Mesenchymal stem cell (in vitro differentiated cells and primary cell): ENCODE data around the gene CHPT1. TPM values are rescaled to one million over a fixed set of nuclear protein-coding genes. Genes with fewer than 3 reads are reported as not detected.

Source experiments
- DNase-seq: peaks from one replicate; pipeline ENCODE4 v3.0.0-alpha.2; 2013
- H2AFZ ChIP-seq: one replicate; pipeline ENCODE4 v1.6.1; 2013; ENCODE audit warnings: low read depth, mild to moderate bottlenecking, control low read depth, inconsistent platforms, low read length, moderate library complexity
- H2AK5ac ChIP-seq: 2 replicates; pipeline ENCODE4 v1.6.1; 2013; ENCODE audit warnings: low read length, moderate library complexity, mild to moderate bottlenecking, inconsistent platforms; ENCODE audit not compliant: severe bottlenecking
- H2BK120ac ChIP-seq: one replicate; pipeline ENCODE4 v1.6.1; 2013; ENCODE audit warnings: low read depth, mild to moderate bottlenecking, inconsistent platforms, low read length, moderate library complexity
- H2BK12ac ChIP-seq, 2 experiments: one replicate each; pipeline ENCODE4 v1.6.1; 2013; ENCODE audit warnings: inconsistent platforms in 2 of 2, low read length in 2 of 2, mild to moderate bottlenecking in 2 of 2, moderate library complexity in 2 of 2, control low read depth in 1 of 2
- H2BK15ac ChIP-seq: one replicate; pipeline ENCODE4 v1.6.1; 2013; ENCODE audit warnings: mild to moderate bottlenecking, low read depth, inconsistent platforms; ENCODE audit not compliant: poor library complexity, severe bottlenecking
- H2BK5ac ChIP-seq: 2 replicates; pipeline ENCODE4 v1.6.1; 2013; ENCODE audit warnings: low read depth, mild to moderate bottlenecking, low read length, control low read depth, inconsistent platforms; ENCODE audit not compliant: poor library complexity, severe bottlenecking
- H3K14ac ChIP-seq, 2 experiments: one replicate each; pipeline ENCODE4 v1.6.1; 2013; ENCODE audit warnings: inconsistent platforms in 2 of 2, low read length in 2 of 2, control low read depth in 1 of 2, mild to moderate bottlenecking in 1 of 2, moderate library complexity in 1 of 2
- H3K18ac ChIP-seq, 2 experiments: one replicate each; pipeline ENCODE4 v1.6.1; 2013; ENCODE audit warnings: inconsistent platforms in 2 of 2, low read length in 2 of 2, control low read depth in 1 of 2, low read depth in 1 of 2, mild to moderate bottlenecking in 1 of 2
- H3K23ac ChIP-seq, 2 experiments: one replicate each; pipeline ENCODE4 v1.6.1; 2013; ENCODE audit warnings: inconsistent platforms in 2 of 2, low read length in 2 of 2, mild to moderate bottlenecking in 2 of 2, moderate library complexity in 2 of 2, control low read depth in 1 of 2
- H3K27ac ChIP-seq: 2 replicates; pipeline ENCODE4 v1.5.1; 2013; ENCODE audit warnings: mild to moderate bottlenecking, moderate library complexity, low read length, control low read depth, inconsistent platforms; ENCODE audit not compliant: poor library complexity, severe bottlenecking
- H3K27me3 ChIP-seq, 2 experiments: 2 replicates each; pipeline versions ENCODE4 v1.6.1 to v1.7.0; 2013; ENCODE audit warnings: low read length in 2 of 2, mild to moderate bottlenecking in 2 of 2, moderate library complexity in 2 of 2, control low read depth in 1 of 2, inconsistent platforms in 1 of 2; ENCODE audit not compliant: control insufficient read depth in 1 of 2, insufficient read depth in 1 of 2
- H3K36me3 ChIP-seq, 2 experiments: 2 replicates each; pipeline versions ENCODE4 v1.6.1 to v1.7.0; 2013; ENCODE audit warnings: low read length in 2 of 2, control low read depth in 1 of 2, inconsistent platforms in 1 of 2, low read depth in 1 of 2, mild to moderate bottlenecking in 1 of 2; ENCODE audit not compliant: insufficient read depth in 2 of 2, control insufficient read depth in 1 of 2
- H3K4ac ChIP-seq, 2 experiments: one replicate each; pipeline ENCODE4 v1.6.1; 2013; ENCODE audit warnings: inconsistent platforms in 2 of 2, low read length in 2 of 2, mild to moderate bottlenecking in 2 of 2, moderate library complexity in 2 of 2, control low read depth in 1 of 2, low read depth in 1 of 2
- H3K4me1 ChIP-seq: 2 replicates; pipeline ENCODE4 v1.6.1; 2013; ENCODE audit warnings: low read depth, low read length, control low read depth; ENCODE audit not compliant: control insufficient read depth, insufficient read depth
- H3K4me2 ChIP-seq: 2 replicates; pipeline ENCODE4 v1.6.1; 2013; ENCODE audit warnings: low read length, mild to moderate bottlenecking, inconsistent platforms; ENCODE audit not compliant: poor library complexity, severe bottlenecking
- H3K4me3 ChIP-seq, 2 experiments: 2 replicates each; pipeline versions ENCODE4 v1.5.1 to v1.7.0; 2013; ENCODE audit warnings: low read length in 2 of 2, mild to moderate bottlenecking in 2 of 2, control low read depth in 1 of 2, low read depth in 1 of 2; ENCODE audit not compliant: insufficient read depth in 1 of 2
- H3K79me1 ChIP-seq: replicated peaks from 2 replicates; pipeline ENCODE4 v1.6.1; 2013; ENCODE audit warnings: mild to moderate bottlenecking, control low read depth, low read length, inconsistent platforms; ENCODE audit not compliant: poor library complexity, severe bottlenecking
- H3K9ac ChIP-seq: 2 replicates; pipeline ENCODE4 v1.7.0; 2013; ENCODE audit warnings: mild to moderate bottlenecking, low read length, moderate library complexity
- H3K9me3 ChIP-seq: 2 replicates; pipeline ENCODE4 v1.7.0; 2013; ENCODE audit warnings: mild to moderate bottlenecking, low read length; ENCODE audit not compliant: control insufficient read depth
- H4K8ac ChIP-seq: one replicate; pipeline ENCODE4 v1.6.1; 2013; ENCODE audit warnings: inconsistent platforms, mild to moderate bottlenecking, low read length, moderate library complexity
- H4K91ac ChIP-seq: one replicate; pipeline ENCODE4 v1.6.1; 2013; ENCODE audit warnings: mild to moderate bottlenecking, low read length, inconsistent platforms
- WGBS: methylation state at CpG from one replicate; pipeline ENCODE4 v1.1.7; 2013; ENCODE audit warnings: mixed read lengths; 5-methylcytosine and 5-hydroxymethylcytosine counted together
- polyA plus RNA-seq, 2 experiments: library from polyadenylated mRNA; stranded (reverse); fragments of 200-250 nt; gene quantifications; one replicate each; pipeline ENCODE4 v1.2.3, GENCODE V29; 2013

CHPT1 gene
- 29.9 TPM for polyA plus RNA-seq (2013, experiment 1 of 2)
- 31.3 TPM for polyA plus RNA-seq (2013, experiment 2 of 2)

- Histone ChIP-seq H4K8ac (peak within 1 kb of the TSS; percentile 97), H4K91ac (peak within 1 kb of the TSS; percentile 92), H2BK15ac (peak within 1 kb of the TSS; percentile 94), H2BK120ac (peak within 1 kb of the TSS; percentile 92), H3K27ac (no peak within 1 kb of the TSS), H3K27me3 (no peaks in the 10 kb centered on the region), H2AK5ac (no peak within 1 kb of the TSS), H3K79me1 (peaks cover 7% of the 10 kb centered on the region), H3K4me2 (peak within 1 kb of the TSS; percentile 97), H3K36me3 (no peaks in the 10 kb centered on the region), H3K4me1 (peaks cover 8% of the 10 kb centered on the region), H2BK5ac (peak within 1 kb of the TSS; percentile 8), H3K9ac (peak within 1 kb of the TSS; percentile 92), H3K14ac (peak within 1 kb of the TSS in 1 of 2 experiments; percentile 95), H3K4ac (peak within 1 kb of the TSS; percentile 81 to 92), H3K23ac (peak within 1 kb of the TSS; percentile 70 to 79), H3K9me3 (peaks cover 3% of the 10 kb centered on the region), H2BK12ac (peak within 1 kb of the TSS in 1 of 2 experiments; percentile 74), H3K18ac (peak within 1 kb of the TSS; percentile 70 to 98), H2AFZ (peak within 1 kb of the TSS; percentile 89), H3K4me3 (peak within 1 kb of the TSS; percentile 95 to 99)
- peak; percentile 57 for DNase-seq
- WGBS: under 1% methylated on average over 44 of the region's 80 CpGs
Observed at GRCh38 chr12:101697197-101697929, at the start of gene CHPT1. CHPT1 (plus strand) TSS chr12:101697640; CDS start chr12:101697862, 222 bp downstream.

GRCh38 chr12:101647711-101648110 lies 49.7 kb upstream of the CHPT1 start:
- no peak overlapping the region for H2AFZ ChIP-seq
- H3K23ac ChIP-seq: no peak overlapping the region
- no peak overlapping the region for H3K18ac ChIP-seq
- no peak for DNase-seq
- H2AK5ac ChIP-seq: no peak overlapping the region
- H3K4me1 ChIP-seq: no peaks in the 10 kb centered on the region
- no peaks in the 10 kb centered on the region for H3K9me3 ChIP-seq
- H3K14ac ChIP-seq: no peak overlapping the region
- H3K79me1 ChIP-seq: no peaks in the 10 kb centered on the region
- no peak overlapping the region for H2BK15ac ChIP-seq
- H3K27me3 ChIP-seq: peaks cover 2 to 3% of the 10 kb centered on the region in 2 experiments
- no peak overlapping the region for H2BK120ac ChIP-seq
- no peak overlapping the region for H3K27ac ChIP-seq
- no peak overlapping the region for H3K9ac ChIP-seq
- H3K4me3 ChIP-seq: no peak overlapping the region
- H3K36me3 ChIP-seq: no peaks in the 10 kb centered on the region
- 50% methylated on average over 1 of the region's 2 CpGs for WGBS
- H4K8ac ChIP-seq: no peak overlapping the region
- H2BK12ac ChIP-seq: no peak overlapping the region
- no peak overlapping the region for H2BK5ac ChIP-seq
- H4K91ac ChIP-seq: no peak overlapping the region
- no peak overlapping the region for H3K4me2 ChIP-seq
- no peak overlapping the region for H3K4ac ChIP-seq

GRCh38 chr12:101648195-101648594 lies 49.2 kb upstream of the CHPT1 start:
- no peak overlapping the region for H2BK15ac ChIP-seq
- H3K23ac ChIP-seq: no peak overlapping the region
- H3K27me3 ChIP-seq: no peaks in the 10 kb centered on the region
- no peak overlapping the region for H3K4me2 ChIP-seq
- DNase-seq: peak; percentile 9
- no peaks in the 10 kb centered on the region for H3K36me3 ChIP-seq
- no peak overlapping the region for H2AK5ac ChIP-seq
- H3K79me1 ChIP-seq: no peaks in the 10 kb centered on the region
- H4K8ac ChIP-seq: no peak overlapping the region
- no peaks in the 10 kb centered on the region for H3K4me1 ChIP-seq
- no peak overlapping the region for H2BK120ac ChIP-seq
- H3K18ac ChIP-seq: no peak overlapping the region
- no peak overlapping the region for H3K14ac ChIP-seq
- no peak overlapping the region for H2BK12ac ChIP-seq
- H3K9me3 ChIP-seq: no peaks in the 10 kb centered on the region
- H2AFZ ChIP-seq: no peak overlapping the region
- no peak overlapping the region for H3K4ac ChIP-seq
- no peak overlapping the region for H2BK5ac ChIP-seq
- H3K27ac ChIP-seq: no peak overlapping the region
- no CpG with 5 or more reads among the region's 2 CpGs for WGBS
- H3K9ac ChIP-seq: no peak overlapping the region
- H4K91ac ChIP-seq: no peak overlapping the region
- H3K4me3 ChIP-seq: no peak overlapping the region

DNA sequence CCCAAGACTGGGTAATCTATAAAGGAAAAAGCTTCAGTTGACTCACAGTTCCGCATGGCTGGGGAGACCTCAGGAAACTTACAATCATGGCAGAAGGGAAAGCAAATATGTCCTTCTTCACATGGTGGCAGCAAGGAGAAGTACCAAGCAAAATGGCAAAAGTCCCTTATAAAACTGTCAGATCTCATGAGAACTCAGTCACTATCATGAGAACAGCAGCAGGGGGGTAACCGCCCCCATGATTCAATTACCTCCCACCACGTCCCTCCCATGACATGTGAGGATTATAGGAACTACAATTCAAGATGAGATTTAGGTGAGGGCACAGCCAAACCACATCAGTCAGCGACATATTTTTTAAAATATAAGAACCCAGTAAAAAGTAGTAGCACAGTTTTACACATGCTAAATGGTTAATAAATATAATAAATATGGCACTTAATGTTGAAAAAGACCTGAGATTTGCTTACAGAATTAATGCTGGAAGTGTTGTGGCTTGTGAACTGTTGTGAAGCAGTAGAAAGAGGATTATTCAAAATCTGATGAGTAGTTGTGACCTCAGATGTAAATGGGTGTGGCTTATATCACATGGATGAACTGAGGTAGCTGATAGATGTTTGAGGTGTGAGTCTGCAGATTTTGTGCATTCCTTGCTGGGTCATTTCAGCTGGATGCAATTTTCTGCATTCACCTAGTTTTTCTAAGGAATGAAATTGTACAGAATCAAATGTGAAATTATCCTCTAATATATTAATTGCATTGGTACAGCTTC lies 46.9 kb upstream of the CHPT1 start:
- Histone ChIP-seq H2BK120ac (no peak overlapping the region), H3K18ac (no peak overlapping the region), H3K27me3 (no peaks in the 10 kb centered on the region), H2BK5ac (no peak overlapping the region), H3K4me3 (no peak overlapping the region), H3K23ac (no peak overlapping the region), H2AFZ (no peak overlapping the region), H2AK5ac (no peak overlapping the region), H3K4me1 (no peaks in the 10 kb centered on the region), H3K4me2 (no peak overlapping the region), H2BK12ac (no peak overlapping the region), H3K36me3 (no peaks in the 10 kb centered on the region), H2BK15ac (no peak overlapping the region), H3K79me1 (no peaks in the 10 kb centered on the region), H4K8ac (no peak overlapping the region), H3K9me3 (no peaks in the 10 kb centered on the region), H3K14ac (no peak overlapping the region), H3K4ac (no peak overlapping the region), H3K27ac (no peak overlapping the region), H3K9ac (no peak overlapping the region), H4K91ac (no peak overlapping the region)
- no peak for DNase-seq
- WGBS: 94% methylated on average over 1 of the region's 4 CpGs
